ENCODE data around the gene GTF2H1. TPM values are rescaled to one million over a fixed set of nuclear protein-coding genes. Genes with fewer than 3 reads are reported as not detected.

GTF2H1 gene
- total RNA-seq, 1 donor from 2014 or later: 26.5 TPM

DNA sequence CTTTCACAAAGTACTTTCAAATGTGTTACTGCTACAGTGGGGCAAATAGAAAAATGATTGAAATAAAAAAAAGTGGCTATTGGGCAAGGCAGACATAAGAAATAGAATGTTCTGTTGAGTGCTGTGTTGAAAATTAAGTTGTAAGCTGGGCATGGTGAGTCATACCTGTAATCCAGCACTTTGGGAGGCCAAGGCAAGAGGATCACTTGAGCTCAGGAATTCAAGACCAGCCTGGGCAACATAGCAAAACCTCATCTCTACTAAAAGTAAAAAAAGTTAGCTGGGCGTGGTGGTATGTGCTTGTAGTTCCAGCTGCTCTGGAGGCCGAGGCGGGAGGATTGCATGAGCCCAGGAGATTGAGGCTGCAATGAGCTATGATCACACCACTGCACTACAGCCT lies 45.1 kb downstream of the GTF2H1 start:
- no peaks in the 10 kb centered on the region for H3K27me3 Mint-ChIP-seq (ENCODE audit: unreplicated experiment)
- H3K4me3 Mint-ChIP-seq (ENCODE audit: unreplicated experiment): no peak overlapping the region
- H3K9me3 Mint-ChIP-seq (ENCODE audit: unreplicated experiment): no peaks in the 10 kb centered on the region
- H3K36me3 Mint-ChIP-seq (ENCODE audit: unreplicated experiment): no peaks in the 10 kb centered on the region
- no peak overlapping the region for H3K27ac Mint-ChIP-seq (ENCODE audit: unreplicated experiment)
- H3K4me1 Mint-ChIP-seq (ENCODE audit: low read depth, unreplicated experiment): no peaks in the 10 kb centered on the region
- DNase-seq: no peak
- TF ChIP-seq, protein P1, sequence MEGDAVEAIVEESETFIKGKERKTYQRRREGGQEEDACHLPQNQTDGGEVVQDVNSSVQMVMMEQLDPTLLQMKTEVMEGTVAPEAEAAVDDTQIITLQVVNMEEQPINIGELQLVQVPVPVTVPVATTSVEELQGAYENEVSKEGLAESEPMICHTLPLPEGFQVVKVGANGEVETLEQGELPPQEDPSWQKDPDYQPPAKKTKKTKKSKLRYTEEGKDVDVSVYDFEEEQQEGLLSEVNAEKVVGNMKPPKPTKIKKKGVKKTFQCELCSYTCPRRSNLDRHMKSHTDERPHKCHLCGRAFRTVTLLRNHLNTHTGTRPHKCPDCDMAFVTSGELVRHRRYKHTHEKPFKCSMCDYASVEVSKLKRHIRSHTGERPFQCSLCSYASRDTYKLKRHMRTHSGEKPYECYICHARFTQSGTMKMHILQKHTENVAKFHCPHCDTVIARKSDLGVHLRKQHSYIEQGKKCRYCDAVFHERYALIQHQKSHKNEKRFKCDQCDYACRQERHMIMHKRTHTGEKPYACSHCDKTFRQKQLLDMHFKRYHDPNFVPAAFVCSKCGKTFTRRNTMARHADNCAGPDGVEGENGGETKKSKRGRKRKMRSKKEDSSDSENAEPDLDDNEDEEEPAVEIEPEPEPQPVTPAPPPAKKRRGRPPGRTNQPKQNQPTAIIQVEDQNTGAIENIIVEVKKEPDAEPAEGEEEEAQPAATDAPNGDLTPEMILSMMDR (IDR thresholded peaks at IDR 0.05; ENCODE audit: partially characterized antibody, unreplicated experiment): no peak

GRCh38 chr11:18368221-18368620 lies 45.9 kb downstream of the GTF2H1 start:
- Mint-ChIP-seq H3K36me3 (ENCODE audit: unreplicated experiment) (no peaks in the 10 kb centered on the region), H3K9me3 (ENCODE audit: unreplicated experiment) (no peaks in the 10 kb centered on the region), H3K27me3 (ENCODE audit: unreplicated experiment) (peaks cover 2% of the 10 kb centered on the region), H3K4me1 (ENCODE audit: low read depth, unreplicated experiment) (no peaks in the 10 kb centered on the region), H3K4me3 (ENCODE audit: unreplicated experiment) (no peak overlapping the region), H3K27ac (ENCODE audit: unreplicated experiment) (no peak overlapping the region)
- TF ChIP-seq, protein P1 (IDR thresholded peaks at IDR 0.05; ENCODE audit: partially characterized antibody, unreplicated experiment): no peak
- no peak for DNase-seq

GRCh38 chr11:18369398-18369797 lies 47.0 kb downstream of the GTF2H1 start:
- no peak overlapping the region for H3K27ac Mint-ChIP-seq (ENCODE audit: unreplicated experiment)
- H3K9me3 Mint-ChIP-seq (ENCODE audit: unreplicated experiment): no peaks in the 10 kb centered on the region
- H3K4me1 Mint-ChIP-seq (ENCODE audit: low read depth, unreplicated experiment): no peaks in the 10 kb centered on the region

DNA sequence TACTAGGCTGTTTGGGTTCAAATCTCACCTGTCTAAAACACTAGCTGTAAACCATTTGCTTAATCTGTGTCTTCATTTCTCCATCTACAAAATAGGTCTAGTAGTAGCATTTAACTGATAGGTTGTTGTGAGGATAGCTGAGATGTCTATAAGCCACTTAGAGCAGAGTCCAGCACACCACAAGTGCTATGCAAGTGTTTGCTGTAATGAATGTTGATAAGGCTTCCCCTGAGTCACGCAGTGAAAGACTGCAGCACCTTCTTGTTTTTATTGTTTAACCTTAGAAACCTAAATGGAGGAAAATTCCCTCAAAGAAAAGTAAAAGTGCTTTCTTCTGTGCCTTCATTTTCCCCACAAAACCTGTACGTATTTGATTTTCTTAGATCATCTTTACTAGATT lies 48.9 kb downstream of the GTF2H1 start:
- no peak for DNase-seq
- H3K27me3 Mint-ChIP-seq (ENCODE audit: unreplicated experiment): peaks cover 2% of the 10 kb centered on the region
- no peak overlapping the region for H3K27ac Mint-ChIP-seq (ENCODE audit: unreplicated experiment)
- H3K36me3 Mint-ChIP-seq (ENCODE audit: unreplicated experiment): no peaks in the 10 kb centered on the region
- H3K4me1 Mint-ChIP-seq (ENCODE audit: low read depth, unreplicated experiment): peaks cover 5% of the 10 kb centered on the region
- H3K4me3 Mint-ChIP-seq (ENCODE audit: unreplicated experiment): no peak overlapping the region
- TF ChIP-seq, protein P1 (IDR thresholded peaks at IDR 0.05; ENCODE audit: partially characterized antibody, unreplicated experiment): no peak
- no peaks in the 10 kb centered on the region for H3K9me3 Mint-ChIP-seq (ENCODE audit: unreplicated experiment)

More at GRCh38 chr11:18369398-18369797, 47.0 kb downstream of the GTF2H1 start:
- TF ChIP-seq, protein P1 (IDR thresholded peaks at IDR 0.05; ENCODE audit: partially characterized antibody, unreplicated experiment): no peak
- H3K4me3 Mint-ChIP-seq (ENCODE audit: unreplicated experiment): no peak overlapping the region
- H3K27me3 Mint-ChIP-seq (ENCODE audit: unreplicated experiment): peaks cover 2% of the 10 kb centered on the region
- H3K36me3 Mint-ChIP-seq (ENCODE audit: unreplicated experiment): no peaks in the 10 kb centered on the region
- DNase-seq: no peak

DNA sequence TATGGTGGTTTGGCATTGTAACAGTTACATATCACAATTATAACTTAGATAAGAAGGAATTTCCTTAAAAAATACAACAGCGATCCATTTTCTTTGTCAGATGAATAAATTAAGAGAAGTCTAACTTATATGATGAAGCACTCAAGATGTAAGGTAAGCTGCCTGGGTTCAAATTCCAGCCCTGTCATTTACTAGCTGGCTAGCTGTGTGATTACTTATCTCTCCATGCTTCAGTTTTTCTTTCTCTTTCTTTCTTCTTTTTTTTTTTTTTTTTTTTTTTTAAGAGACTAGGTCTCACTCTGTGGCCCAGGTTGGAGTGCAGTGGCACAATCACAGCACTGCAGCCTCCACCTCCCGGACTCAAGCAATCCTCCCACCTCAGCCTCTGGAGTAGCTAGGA lies 49.8 kb downstream of the GTF2H1 start:
- Mint-ChIP-seq H3K9me3 (ENCODE audit: unreplicated experiment) (no peaks in the 10 kb centered on the region), H3K27ac (ENCODE audit: unreplicated experiment) (no peak overlapping the region), H3K4me3 (ENCODE audit: unreplicated experiment) (no peak overlapping the region), H3K4me1 (ENCODE audit: low read depth, unreplicated experiment) (peaks cover 5% of the 10 kb centered on the region), H3K36me3 (ENCODE audit: unreplicated experiment) (no peaks in the 10 kb centered on the region), H3K27me3 (ENCODE audit: unreplicated experiment) (peaks cover 2% of the 10 kb centered on the region)
- DNase-seq: no peak
- TF ChIP-seq, protein P1 (IDR thresholded peaks at IDR 0.05; ENCODE audit: partially characterized antibody, unreplicated experiment): no peak

Measured in glutamatergic neuron (in vitro differentiated cells).